ENCODE results near the gene OTOGL.

- TF ChIP-seq CTCF (IDR thresholded peaks at IDR 0.05; ENCODE audit: low read length) (no peak), EZH2 (optimal IDR thresholded peaks at IDR 0.05; ENCODE audit: low read depth, low read length) (no peak)
Observed at GRCh38 chr12:80235944-80236343, 136.6 kb downstream of the OTOGL start.

Data from MM.1S (cell line).